ENCODE measurements around the gene TAF3. TPM values are rescaled to one million over a fixed set of nuclear protein-coding genes. Genes with fewer than 3 reads are reported as not detected.

The TAF3 gene
- total and polyA plus RNA-seq, 2 experiments from 2014 or later = 3.9 to 7.7 TPM

GRCh38 chr10:7980196-7980595, 161.9 kb downstream of the TAF3 start:
- DNase-seq (ENCODE audit: low read depth in 1 of 2, low spot score in 1 of 2) = no peak
- Histone ChIP-seq H3K4me1 (ENCODE audit: low read depth) (no peaks in the 10 kb centered on the region), H3K4me3 (no peak overlapping the region), H3K27ac (no peak overlapping the region), H3K27me3 (peaks cover 9% of the 10 kb centered on the region), H3K36me3 (no peaks in the 10 kb centered on the region), H3K9me3 (ENCODE audit: low read depth) (no peaks in the 10 kb centered on the region)
- TF ChIP-seq CTCF (IDR thresholded peaks at IDR 0.05; ENCODE audit: low read depth, low read length) = no peak

- Histone ChIP-seq H3K4me1 (ENCODE audit: low read depth) (no peaks in the 10 kb centered on the region), H3K4me3 (no peak overlapping the region), H3K27ac (no peak overlapping the region), H3K9me3 (ENCODE audit: low read depth) (no peaks in the 10 kb centered on the region), H3K36me3 (no peaks in the 10 kb centered on the region), H3K27me3 (peaks cover 11% of the 10 kb centered on the region)
- DNase-seq (ENCODE audit: low read depth in 1 of 2, low spot score in 1 of 2) = peak in 1 of 2 donors; percentile 35
- no peak for TF ChIP-seq CTCF (IDR thresholded peaks at IDR 0.05; ENCODE audit: low read depth, low read length)
Measured at GRCh38 chr10:7982727-7983126, 164.4 kb downstream of the TAF3 start.

GRCh38 chr10:7984325-7984724, 166.0 kb downstream of the TAF3 start:
- Histone ChIP-seq H3K36me3 (no peaks in the 10 kb centered on the region), H3K27ac (no peak overlapping the region), H3K27me3 (peaks cover 11% of the 10 kb centered on the region), H3K4me3 (no peak overlapping the region), H3K4me1 (ENCODE audit: low read depth) (no peaks in the 10 kb centered on the region), H3K9me3 (ENCODE audit: low read depth) (no peaks in the 10 kb centered on the region)
- TF ChIP-seq CTCF (IDR thresholded peaks at IDR 0.05; ENCODE audit: low read depth, low read length) = no peak
- DNase-seq (ENCODE audit: low read depth in 1 of 2, low spot score in 1 of 2) = no peak

- H3K27me3 ChIP-seq = peaks cover 11% of the 10 kb centered on the region
- DNase-seq (ENCODE audit: low read depth in 1 of 2, low spot score in 1 of 2) = no peak
Measured at GRCh38 chr10:7984896-7985295, 166.6 kb downstream of the TAF3 start.

GRCh38 chr10:7986851-7987250, 168.5 kb downstream of the TAF3 start:
- no peaks in the 10 kb centered on the region for H3K9me3 ChIP-seq (ENCODE audit: low read depth)
- H3K4me3 ChIP-seq = no peak overlapping the region
- no peak for TF ChIP-seq CTCF (IDR thresholded peaks at IDR 0.05; ENCODE audit: low read depth, low read length)
- peak in 1 of 2 donors; percentile 24 for DNase-seq (ENCODE audit: low read depth in 1 of 2, low spot score in 1 of 2)
- peaks cover 6% of the 10 kb centered on the region for H3K27me3 ChIP-seq
- H3K27ac ChIP-seq = no peak overlapping the region
- no peaks in the 10 kb centered on the region for H3K36me3 ChIP-seq
- no peaks in the 10 kb centered on the region for H3K4me1 ChIP-seq (ENCODE audit: low read depth)

More at GRCh38 chr10:7984896-7985295, 166.6 kb downstream of the TAF3 start:
- Histone ChIP-seq H3K9me3 (ENCODE audit: low read depth) (no peaks in the 10 kb centered on the region), H3K27ac (no peak overlapping the region), H3K36me3 (no peaks in the 10 kb centered on the region), H3K4me1 (ENCODE audit: low read depth) (no peaks in the 10 kb centered on the region), H3K4me3 (no peak overlapping the region)
- no peak for TF ChIP-seq CTCF (IDR thresholded peaks at IDR 0.05; ENCODE audit: low read depth, low read length)

- H3K9me3 ChIP-seq (ENCODE audit: low read depth) = no peaks in the 10 kb centered on the region
- TF ChIP-seq CTCF (IDR thresholded peaks at IDR 0.05; ENCODE audit: low read depth, low read length) = no peak
- no peaks in the 10 kb centered on the region for H3K36me3 ChIP-seq
- H3K4me1 ChIP-seq (ENCODE audit: low read depth) = no peaks in the 10 kb centered on the region
- peaks cover 6% of the 10 kb centered on the region for H3K27me3 ChIP-seq
- no peak overlapping the region for H3K27ac ChIP-seq
- no peak for DNase-seq (ENCODE audit: low read depth in 1 of 2, low spot score in 1 of 2)
- H3K4me3 ChIP-seq = no peak overlapping the region
Measured at GRCh38 chr10:7988989-7989388, 170.7 kb downstream of the TAF3 start.

All from cardiac muscle cell (in vitro differentiated cells and primary cell).